H9 (cell line): Measurements from ENCODE around the gene FAM180B. TPM values are rescaled to one million over a fixed set of nuclear protein-coding genes. Genes with fewer than 3 reads are reported as not detected.

Source experiments
- DNase-seq: peaks from one replicate; pipeline ENCODE4 v3.0.0-alpha.2; 2017
- H2AFZ ChIP-seq: one replicate; pipeline ENCODE4 v1.6.1; 2013; ENCODE audit warnings: mild to moderate bottlenecking, low read length, control low read depth, moderate library complexity
- H2AK5ac ChIP-seq: 2 replicates; pipeline ENCODE4 v1.6.1; 2013; ENCODE audit warnings: low read length, control low read depth, mixed read lengths; ENCODE audit not compliant: insufficient read length
- H2BK120ac ChIP-seq: one replicate; pipeline ENCODE4 v1.6.1; 2013; ENCODE audit warnings: low read depth, mild to moderate bottlenecking, low read length, control low read depth, inconsistent platforms; ENCODE audit not compliant: poor library complexity, severe bottlenecking
- H2BK12ac ChIP-seq: 2 replicates; pipeline ENCODE4 v1.6.1; 2013; ENCODE audit warnings: low read length, control low read depth, mixed read lengths, low read depth; ENCODE audit not compliant: insufficient read length
- H2BK15ac ChIP-seq: 2 replicates; pipeline ENCODE4 v1.6.1; 2013; ENCODE audit warnings: low read depth, low read length, control low read depth
- H2BK20ac ChIP-seq: one replicate; pipeline ENCODE4 v1.6.1; 2013; ENCODE audit warnings: low read depth, mild to moderate bottlenecking, low read length, control low read depth, inconsistent platforms; ENCODE audit not compliant: poor library complexity, severe bottlenecking
- H2BK5ac ChIP-seq: 2 replicates; pipeline ENCODE4 v1.6.1; 2013; ENCODE audit warnings: low read length, control low read depth, mixed read lengths; ENCODE audit not compliant: insufficient read length
- H3K14ac ChIP-seq: 2 replicates; pipeline ENCODE4 v1.6.1; 2013; ENCODE audit warnings: low read length, control low read depth; ENCODE audit not compliant: insufficient read depth
- H3K18ac ChIP-seq: 2 replicates; pipeline ENCODE4 v1.6.1; 2013; ENCODE audit warnings: low read depth, mild to moderate bottlenecking, mixed read lengths, low read length, control low read depth; ENCODE audit not compliant: insufficient read length
- H3K23ac ChIP-seq: 2 replicates; pipeline ENCODE4 v1.6.1; 2013; ENCODE audit warnings: low read length, control low read depth, mixed read lengths, low read depth; ENCODE audit not compliant: insufficient read length
- H3K23me2 ChIP-seq: 2 replicates; pipeline ENCODE4 v1.6.1; 2013; ENCODE audit warnings: low read depth, mild to moderate bottlenecking, mixed read lengths, low read length, control low read depth; ENCODE audit not compliant: insufficient read length, poor library complexity, severe bottlenecking
- H3K27ac ChIP-seq: 2 replicates; pipeline ENCODE4 v1.5.1; 2013; ENCODE audit warnings: low read length, control low read depth, mixed read lengths, low read depth; ENCODE audit not compliant: insufficient read length
- H3K27me3 ChIP-seq: 2 replicates; pipeline ENCODE4 v1.6.1; 2013; ENCODE audit warnings: low read length, control low read depth, inconsistent platforms; ENCODE audit not compliant: insufficient read depth
- H3K4ac ChIP-seq: 2 replicates; pipeline ENCODE4 v1.6.1; 2013; ENCODE audit warnings: low read depth, mild to moderate bottlenecking, control low read depth, inconsistent platforms, low read length, moderate library complexity
- H3K4me1 ChIP-seq: 2 replicates; pipeline ENCODE4 v1.6.1; 2013; ENCODE audit warnings: low read length, control low read depth, inconsistent platforms; ENCODE audit not compliant: insufficient read depth
- H3K4me2 ChIP-seq: 2 replicates; pipeline ENCODE4 v1.6.1; 2013; ENCODE audit warnings: low read length, control low read depth, mixed read lengths; ENCODE audit not compliant: insufficient read length, insufficient read depth
- H3K56ac ChIP-seq: 2 replicates; pipeline ENCODE4 v1.6.1; 2013; ENCODE audit warnings: low read depth, mild to moderate bottlenecking, mixed read lengths, low read length, control low read depth; ENCODE audit not compliant: insufficient read length
- H3K79me1 ChIP-seq: 2 replicates; pipeline ENCODE4 v1.6.1; 2013; ENCODE audit warnings: low read depth, mild to moderate bottlenecking, moderate library complexity, low read length, control low read depth, inconsistent platforms; ENCODE audit not compliant: insufficient read depth, poor library complexity, severe bottlenecking
- H3K79me2 ChIP-seq: 2 replicates; pipeline ENCODE4 v1.6.1; 2013; ENCODE audit warnings: low read length, control low read depth, inconsistent platforms; ENCODE audit not compliant: insufficient read depth
- H3K9ac ChIP-seq: 2 replicates; pipeline ENCODE4 v1.6.1; 2013; ENCODE audit warnings: low read length, control low read depth, mixed read lengths; ENCODE audit not compliant: insufficient read length; ENCODE audit errors: extremely low read depth
- H3K9me3 ChIP-seq: one replicate; pipeline ENCODE4 v1.6.1; 2013; ENCODE audit warnings: low read depth, low read length, inconsistent platforms; ENCODE audit not compliant: control insufficient read depth
- H3T11ph ChIP-seq: one replicate; pipeline ENCODE4 v1.6.1; 2013; ENCODE audit warnings: mild to moderate bottlenecking, low read length, control low read depth, inconsistent platforms
- H4K20me1 ChIP-seq: one replicate; pipeline ENCODE4 v1.6.1; 2013; ENCODE audit not compliant: control insufficient read depth, insufficient read length, insufficient read depth
- H4K5ac ChIP-seq: 2 replicates; pipeline ENCODE4 v1.6.1; 2013; ENCODE audit warnings: low read depth, mild to moderate bottlenecking, mixed read lengths, low read length, control low read depth; ENCODE audit not compliant: insufficient read length
- H4K8ac ChIP-seq: replicated peaks from 2 replicates; pipeline ENCODE4 v1.6.1; 2013; ENCODE audit warnings: low read length, control low read depth, mixed read lengths, low read depth; ENCODE audit not compliant: insufficient read length
- H4K91ac ChIP-seq: 2 replicates; pipeline ENCODE4 v1.6.1; 2013; ENCODE audit warnings: low read depth, mild to moderate bottlenecking, moderate library complexity, mixed read lengths, low read length, control low read depth; ENCODE audit not compliant: insufficient read length
- H3K27ac Mint-ChIP-seq, 3 experiments: 2 replicates in 2 of 3; 3 replicates in 1 of 3; pipeline ENCODE4 v1.8.0; 2020 to 2021; ENCODE audit warnings: mixed read lengths in 3 of 3, mild to moderate bottlenecking in 1 of 3, moderate library complexity in 1 of 3
- H3K27me3 Mint-ChIP-seq: 2 replicates; pipeline ENCODE4 v1.8.0; 2021; ENCODE audit warnings: low read depth, mild to moderate bottlenecking, moderate library complexity, mixed read lengths
- H3K36me3 Mint-ChIP-seq, 3 experiments: 2 replicates in 2 of 3; 3 replicates in 1 of 3; pipeline ENCODE4 v1.8.0; 2020 to 2021; ENCODE audit warnings: low read depth in 3 of 3, mixed read lengths in 3 of 3; ENCODE audit not compliant: insufficient read depth in 1 of 3
- H3K4me1 Mint-ChIP-seq, 2 experiments: 2 replicates each; pipeline ENCODE4 v1.8.0; 2020; ENCODE audit warnings: mixed read lengths in 2 of 2
- H3K4me3 Mint-ChIP-seq, 2 experiments: 2 replicates in 1 of 2; 3 replicates in 1 of 2; pipeline ENCODE4 v1.8.0; 2020 to 2021; ENCODE audit warnings: mild to moderate bottlenecking in 2 of 2, mixed read lengths in 2 of 2, moderate library complexity in 1 of 2
- H3K9me3 Mint-ChIP-seq, 2 experiments: 2 replicates in 1 of 2; 3 replicates in 1 of 2; pipeline ENCODE4 v1.8.0; 2020; ENCODE audit warnings: mild to moderate bottlenecking in 2 of 2, mixed read lengths in 2 of 2, moderate library complexity in 1 of 2
- WGBS: extraction: QIAGEN DNeasy Blood & Tissue Kit; methylation state at CpG from one replicate; pipeline ENCODE4 v1.1.7; 2013; ENCODE audit warnings: missing lambda C conversion rate, low lambda C conversion rate, mixed read lengths; ENCODE audit not compliant: insufficient read length; ENCODE audit errors: extremely low coverage; 5-methylcytosine and 5-hydroxymethylcytosine counted together
- total RNA-seq: library from RNA; stranded (reverse); gene quantifications from 2 replicates; pipeline ENCODE4 v1.2.1, GENCODE V29; 2021
- TF ChIP-seq, protein P1 (sequence below): fragments of 200-600 bp; sonication (generic); conservative IDR thresholded peaks from 3 replicates; pipeline ENCODE4 v1.8.0; 2021; ENCODE audit warnings: antibody characterized with exemption, mild to moderate bottlenecking

FAM180B gene
- total RNA-seq, 1 experiment from 2014 or later, result 0.37 TPM

DNA sequence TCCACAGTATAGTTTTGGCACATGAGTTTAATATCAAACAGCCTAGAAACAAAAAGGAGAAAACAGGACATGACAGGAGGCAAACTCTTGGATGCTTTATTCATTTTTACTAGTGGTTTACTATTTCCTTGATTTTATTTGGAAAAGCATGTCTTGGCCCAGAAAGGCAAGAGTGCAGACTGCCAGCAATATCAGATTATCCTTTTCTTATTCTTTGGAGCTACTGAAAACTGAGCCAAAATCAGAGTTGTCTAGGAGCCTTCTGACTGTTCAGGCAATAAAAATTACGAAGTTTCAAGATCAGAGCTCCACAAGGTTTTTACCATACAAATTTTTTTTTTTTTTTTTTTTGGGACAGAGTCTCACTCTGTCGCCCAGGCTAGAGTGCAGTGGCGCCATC is 49.6 kb upstream of the FAM180B start:
- Histone ChIP-seq H3K9ac (no peak overlapping the region), H3K27ac (no peak overlapping the region), H4K91ac (no peak overlapping the region), H2AK5ac (no peak overlapping the region), H4K5ac (no peak overlapping the region), H3K9me3 (no peaks in the 10 kb centered on the region), H2BK12ac (no peak overlapping the region), H3K79me1 (peaks cover 3% of the 10 kb centered on the region), H3K4ac (no peak overlapping the region), H4K20me1 (no peaks in the 10 kb centered on the region), H3K23me2 (no peaks in the 10 kb centered on the region), H2BK20ac (no peak overlapping the region), H3K18ac (no peak overlapping the region), H3K56ac (no peak overlapping the region), H3K4me1 (peaks cover 4% of the 10 kb centered on the region; the same call in 1 of the 2 replicates), H3K23ac (no peak overlapping the region), H3K79me2 (peaks cover 63% of the 10 kb centered on the region; the same call in 1 of the 2 replicates), H3K27me3 (no peaks in the 10 kb centered on the region), H3K14ac (no peak overlapping the region), H2AFZ (no peak overlapping the region), H4K8ac (no peak overlapping the region), H2BK120ac (no peak overlapping the region), H2BK15ac (no peak overlapping the region), H2BK5ac (no peak overlapping the region), H3K4me2 (no peak overlapping the region), H3T11ph (no peak overlapping the region)
- Mint-ChIP-seq H3K27me3 (no peaks in the 10 kb centered on the region), H3K4me1 (peaks cover 33 to 37% of the 10 kb centered on the region in 2 experiments), H3K9me3 (no peaks in the 10 kb centered on the region), H3K27ac (no peak overlapping the region), H3K4me3 (no peak overlapping the region), H3K36me3 (peaks cover 3 to 20% (median 11%) of the 10 kb centered on the region in 3 experiments; a peak in 6 of 7 replicates)
- no CpG with 5 or more reads among the region's 3 CpGs for WGBS
- DNase-seq, result no peak
- TF ChIP-seq, protein P1, sequence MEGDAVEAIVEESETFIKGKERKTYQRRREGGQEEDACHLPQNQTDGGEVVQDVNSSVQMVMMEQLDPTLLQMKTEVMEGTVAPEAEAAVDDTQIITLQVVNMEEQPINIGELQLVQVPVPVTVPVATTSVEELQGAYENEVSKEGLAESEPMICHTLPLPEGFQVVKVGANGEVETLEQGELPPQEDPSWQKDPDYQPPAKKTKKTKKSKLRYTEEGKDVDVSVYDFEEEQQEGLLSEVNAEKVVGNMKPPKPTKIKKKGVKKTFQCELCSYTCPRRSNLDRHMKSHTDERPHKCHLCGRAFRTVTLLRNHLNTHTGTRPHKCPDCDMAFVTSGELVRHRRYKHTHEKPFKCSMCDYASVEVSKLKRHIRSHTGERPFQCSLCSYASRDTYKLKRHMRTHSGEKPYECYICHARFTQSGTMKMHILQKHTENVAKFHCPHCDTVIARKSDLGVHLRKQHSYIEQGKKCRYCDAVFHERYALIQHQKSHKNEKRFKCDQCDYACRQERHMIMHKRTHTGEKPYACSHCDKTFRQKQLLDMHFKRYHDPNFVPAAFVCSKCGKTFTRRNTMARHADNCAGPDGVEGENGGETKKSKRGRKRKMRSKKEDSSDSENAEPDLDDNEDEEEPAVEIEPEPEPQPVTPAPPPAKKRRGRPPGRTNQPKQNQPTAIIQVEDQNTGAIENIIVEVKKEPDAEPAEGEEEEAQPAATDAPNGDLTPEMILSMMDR, result no peak
